H9 (cell line): ENCODE measurements around the gene TIAM1. TPM values are rescaled to one million over a fixed set of nuclear protein-coding genes. Genes with fewer than 3 reads are reported as not detected.

Source experiments
- DNase-seq: peaks from one replicate; pipeline ENCODE4 v3.0.0-alpha.2; 2017
- H2AFZ ChIP-seq: one replicate; pipeline ENCODE4 v1.6.1; 2013; ENCODE audit warnings: mild to moderate bottlenecking, low read length, control low read depth, moderate library complexity
- H2AK5ac ChIP-seq: 2 replicates; pipeline ENCODE4 v1.6.1; 2013; ENCODE audit warnings: low read length, control low read depth, mixed read lengths; ENCODE audit not compliant: insufficient read length
- H2BK120ac ChIP-seq: one replicate; pipeline ENCODE4 v1.6.1; 2013; ENCODE audit warnings: low read depth, mild to moderate bottlenecking, low read length, control low read depth, inconsistent platforms; ENCODE audit not compliant: poor library complexity, severe bottlenecking
- H2BK12ac ChIP-seq: 2 replicates; pipeline ENCODE4 v1.6.1; 2013; ENCODE audit warnings: low read length, control low read depth, mixed read lengths, low read depth; ENCODE audit not compliant: insufficient read length
- H2BK15ac ChIP-seq: 2 replicates; pipeline ENCODE4 v1.6.1; 2013; ENCODE audit warnings: low read depth, low read length, control low read depth
- H2BK20ac ChIP-seq: one replicate; pipeline ENCODE4 v1.6.1; 2013; ENCODE audit warnings: low read depth, mild to moderate bottlenecking, low read length, control low read depth, inconsistent platforms; ENCODE audit not compliant: poor library complexity, severe bottlenecking
- H2BK5ac ChIP-seq: 2 replicates; pipeline ENCODE4 v1.6.1; 2013; ENCODE audit warnings: low read length, control low read depth, mixed read lengths; ENCODE audit not compliant: insufficient read length
- H3K14ac ChIP-seq: 2 replicates; pipeline ENCODE4 v1.6.1; 2013; ENCODE audit warnings: low read length, control low read depth; ENCODE audit not compliant: insufficient read depth
- H3K18ac ChIP-seq: 2 replicates; pipeline ENCODE4 v1.6.1; 2013; ENCODE audit warnings: low read depth, mild to moderate bottlenecking, mixed read lengths, low read length, control low read depth; ENCODE audit not compliant: insufficient read length
- H3K23ac ChIP-seq: 2 replicates; pipeline ENCODE4 v1.6.1; 2013; ENCODE audit warnings: low read length, control low read depth, mixed read lengths, low read depth; ENCODE audit not compliant: insufficient read length
- H3K23me2 ChIP-seq: 2 replicates; pipeline ENCODE4 v1.6.1; 2013; ENCODE audit warnings: low read depth, mild to moderate bottlenecking, mixed read lengths, low read length, control low read depth; ENCODE audit not compliant: insufficient read length, poor library complexity, severe bottlenecking
- H3K27ac ChIP-seq: 2 replicates; pipeline ENCODE4 v1.5.1; 2013; ENCODE audit warnings: low read length, control low read depth, mixed read lengths, low read depth; ENCODE audit not compliant: insufficient read length
- H3K27me3 ChIP-seq: 2 replicates; pipeline ENCODE4 v1.6.1; 2013; ENCODE audit warnings: low read length, control low read depth, inconsistent platforms; ENCODE audit not compliant: insufficient read depth
- H3K4ac ChIP-seq: 2 replicates; pipeline ENCODE4 v1.6.1; 2013; ENCODE audit warnings: low read depth, mild to moderate bottlenecking, control low read depth, inconsistent platforms, low read length, moderate library complexity
- H3K4me1 ChIP-seq: 2 replicates; pipeline ENCODE4 v1.6.1; 2013; ENCODE audit warnings: low read length, control low read depth, inconsistent platforms; ENCODE audit not compliant: insufficient read depth
- H3K4me2 ChIP-seq: 2 replicates; pipeline ENCODE4 v1.6.1; 2013; ENCODE audit warnings: low read length, control low read depth, mixed read lengths; ENCODE audit not compliant: insufficient read length, insufficient read depth
- H3K56ac ChIP-seq: 2 replicates; pipeline ENCODE4 v1.6.1; 2013; ENCODE audit warnings: low read depth, mild to moderate bottlenecking, mixed read lengths, low read length, control low read depth; ENCODE audit not compliant: insufficient read length
- H3K79me1 ChIP-seq: 2 replicates; pipeline ENCODE4 v1.6.1; 2013; ENCODE audit warnings: low read depth, mild to moderate bottlenecking, moderate library complexity, low read length, control low read depth, inconsistent platforms; ENCODE audit not compliant: insufficient read depth, poor library complexity, severe bottlenecking
- H3K79me2 ChIP-seq: 2 replicates; pipeline ENCODE4 v1.6.1; 2013; ENCODE audit warnings: low read length, control low read depth, inconsistent platforms; ENCODE audit not compliant: insufficient read depth
- H3K9ac ChIP-seq: 2 replicates; pipeline ENCODE4 v1.6.1; 2013; ENCODE audit warnings: low read length, control low read depth, mixed read lengths; ENCODE audit not compliant: insufficient read length; ENCODE audit errors: extremely low read depth
- H3K9me3 ChIP-seq: one replicate; pipeline ENCODE4 v1.6.1; 2013; ENCODE audit warnings: low read depth, low read length, inconsistent platforms; ENCODE audit not compliant: control insufficient read depth
- H3T11ph ChIP-seq: one replicate; pipeline ENCODE4 v1.6.1; 2013; ENCODE audit warnings: mild to moderate bottlenecking, low read length, control low read depth, inconsistent platforms
- H4K20me1 ChIP-seq: one replicate; pipeline ENCODE4 v1.6.1; 2013; ENCODE audit not compliant: control insufficient read depth, insufficient read length, insufficient read depth
- H4K5ac ChIP-seq: 2 replicates; pipeline ENCODE4 v1.6.1; 2013; ENCODE audit warnings: low read depth, mild to moderate bottlenecking, mixed read lengths, low read length, control low read depth; ENCODE audit not compliant: insufficient read length
- H4K8ac ChIP-seq: replicated peaks from 2 replicates; pipeline ENCODE4 v1.6.1; 2013; ENCODE audit warnings: low read length, control low read depth, mixed read lengths, low read depth; ENCODE audit not compliant: insufficient read length
- H4K91ac ChIP-seq: 2 replicates; pipeline ENCODE4 v1.6.1; 2013; ENCODE audit warnings: low read depth, mild to moderate bottlenecking, moderate library complexity, mixed read lengths, low read length, control low read depth; ENCODE audit not compliant: insufficient read length
- H3K27ac Mint-ChIP-seq, 3 experiments: 2 replicates in 2 of 3; 3 replicates in 1 of 3; pipeline ENCODE4 v1.8.0; 2020 to 2021; ENCODE audit warnings: mixed read lengths in 3 of 3, mild to moderate bottlenecking in 1 of 3, moderate library complexity in 1 of 3
- H3K27me3 Mint-ChIP-seq: 2 replicates; pipeline ENCODE4 v1.8.0; 2021; ENCODE audit warnings: low read depth, mild to moderate bottlenecking, moderate library complexity, mixed read lengths
- H3K36me3 Mint-ChIP-seq, 3 experiments: 2 replicates in 2 of 3; 3 replicates in 1 of 3; pipeline ENCODE4 v1.8.0; 2020 to 2021; ENCODE audit warnings: low read depth in 3 of 3, mixed read lengths in 3 of 3; ENCODE audit not compliant: insufficient read depth in 1 of 3
- H3K4me1 Mint-ChIP-seq, 2 experiments: 2 replicates each; pipeline ENCODE4 v1.8.0; 2020; ENCODE audit warnings: mixed read lengths in 2 of 2
- H3K4me3 Mint-ChIP-seq, 2 experiments: 2 replicates in 1 of 2; 3 replicates in 1 of 2; pipeline ENCODE4 v1.8.0; 2020 to 2021; ENCODE audit warnings: mild to moderate bottlenecking in 2 of 2, mixed read lengths in 2 of 2, moderate library complexity in 1 of 2
- H3K9me3 Mint-ChIP-seq, 2 experiments: 2 replicates in 1 of 2; 3 replicates in 1 of 2; pipeline ENCODE4 v1.8.0; 2020; ENCODE audit warnings: mild to moderate bottlenecking in 2 of 2, mixed read lengths in 2 of 2, moderate library complexity in 1 of 2
- CTCF ChIP-seq: fragments of 200-600 bp; sonication (generic); conservative IDR thresholded peaks from 3 replicates; pipeline ENCODE4 v1.8.0; 2021; ENCODE audit warnings: antibody characterized with exemption, mild to moderate bottlenecking
- WGBS: extraction: QIAGEN DNeasy Blood & Tissue Kit; methylation state at CpG from one replicate; pipeline ENCODE4 v1.1.7; 2013; ENCODE audit warnings: missing lambda C conversion rate, low lambda C conversion rate, mixed read lengths; ENCODE audit not compliant: insufficient read length; ENCODE audit errors: extremely low coverage; 5-methylcytosine and 5-hydroxymethylcytosine counted together
- total RNA-seq: library from RNA; stranded (reverse); gene quantifications from 2 replicates; pipeline ENCODE4 v1.2.1, GENCODE V29; 2021

TIAM1 gene
- total RNA-seq, 1 experiment from 2014 or later, result 23.1 TPM

GRCh38 chr21:31172328-31172727 is 171.7 kb downstream of the TIAM1 start:
- no peak overlapping the region for H2BK12ac ChIP-seq
- Mint-ChIP-seq H3K27me3 (no peaks in the 10 kb centered on the region), H3K27ac (peak overlapping the region; percentile 5 to 19 (median 17); a peak in 4 of 7 replicates), H3K9me3 (no peaks in the 10 kb centered on the region), H3K4me1 (peaks cover 17 to 24% of the 10 kb centered on the region in 2 experiments), H3K36me3 (no peaks in the 10 kb centered on the region; a peak in 1 of 7 replicates), H3K4me3 (no peak overlapping the region)
- H3K9me3 ChIP-seq, result no peaks in the 10 kb centered on the region
- H3K14ac ChIP-seq, result no peak overlapping the region
- H4K20me1 ChIP-seq, result no peaks in the 10 kb centered on the region
- H2BK15ac ChIP-seq, result no peak overlapping the region
- no peak overlapping the region for H4K91ac ChIP-seq
- H3K56ac ChIP-seq, result no peak overlapping the region
- no peak overlapping the region for H2BK20ac ChIP-seq
- H2AFZ ChIP-seq, result no peak overlapping the region
- no peak overlapping the region for H3K4ac ChIP-seq
- no peak overlapping the region for H3K27ac ChIP-seq
- no peaks in the 10 kb centered on the region for H3K79me1 ChIP-seq
- H3K23ac ChIP-seq, result no peak overlapping the region
- H3K79me2 ChIP-seq, result no peaks in the 10 kb centered on the region
- no peak overlapping the region for H3K4me2 ChIP-seq
- H3T11ph ChIP-seq, result no peak overlapping the region
- H3K9ac ChIP-seq, result no peak overlapping the region
- H3K18ac ChIP-seq, result no peak overlapping the region
- no peak for TF ChIP-seq CTCF
- H4K8ac ChIP-seq, result no peak overlapping the region
- no peak overlapping the region for H2BK120ac ChIP-seq
- no peaks in the 10 kb centered on the region for H3K4me1 ChIP-seq
- H2BK5ac ChIP-seq, result no peak overlapping the region
- no peaks in the 10 kb centered on the region for H3K27me3 ChIP-seq
- no peak overlapping the region for H2AK5ac ChIP-seq
- DNase-seq, result no peak
- no peaks in the 10 kb centered on the region for H3K23me2 ChIP-seq
- WGBS, result no CpG with 5 or more reads among the region's 6 CpGs
- no peak overlapping the region for H4K5ac ChIP-seq
